Upper lobe of left lung (tissue), 4 donors: ENCODE measurements around the gene LRRFIP1.

Source experiments
- CTCF ChIP-seq, 6 experiments: fragments of 450-650 bp in 4 of 6; fragments of 200-600 bp in 2 of 6; sonication (generic) in 2 of 6; IDR thresholded peaks; one replicate each; pipeline ENCODE4 v1.5.1; 2016 to 2019; ENCODE audit warnings: antibody characterized with exemption in 6 of 6
- EP300 ChIP-seq, 4 donors: sonication (generic); formaldehyde crosslinking; IDR thresholded peaks; one replicate each; pipeline ENCODE4 v1.5.1; 2017; ENCODE audit warnings: antibody characterized with exemption in 4 of 4, control low read depth in 2 of 4
- POLR2A ChIP-seq, 4 donors: fragments of 450-650 bp; IDR thresholded peaks; one replicate each; pipeline ENCODE4 v1.5.1; 2016 to 2017; ENCODE audit warnings: antibody characterized with exemption in 4 of 4, mild to moderate bottlenecking in 2 of 4
- POLR2AphosphoS5 ChIP-seq, 2 donors: sonication (generic); formaldehyde crosslinking; IDR thresholded peaks; one replicate each; pipeline ENCODE4 v1.5.1; 2017; ENCODE audit warnings: antibody characterized with exemption in 2 of 2

GRCh38 chr2:237760506-237761502 lies 133.4 kb downstream of the LRRFIP1 start:
- TF ChIP-seq CTCF (IDR thresholded peaks at IDR 0.05) (no peak), POLR2A (IDR thresholded peaks at IDR 0.05) (no peak), POLR2AphosphoS5 (IDR thresholded peaks at IDR 0.05) (no peak), EP300 (IDR thresholded peaks at IDR 0.05) (no peak)
